NCI-H510A (cell line): Measurements from ENCODE around the gene TDRD10.
"Not testable (repeated sequence)": the region's sequence is repeated elsewhere in the genome, so short reads cannot be mapped to it uniquely, and the experiment has no call there.

Source experiments
- DNase-seq: peaks from one replicate; lab custom pipeline; 2025; lab: John Stamatoyannopoulos, UW

Gene TDRD10

DNA sequence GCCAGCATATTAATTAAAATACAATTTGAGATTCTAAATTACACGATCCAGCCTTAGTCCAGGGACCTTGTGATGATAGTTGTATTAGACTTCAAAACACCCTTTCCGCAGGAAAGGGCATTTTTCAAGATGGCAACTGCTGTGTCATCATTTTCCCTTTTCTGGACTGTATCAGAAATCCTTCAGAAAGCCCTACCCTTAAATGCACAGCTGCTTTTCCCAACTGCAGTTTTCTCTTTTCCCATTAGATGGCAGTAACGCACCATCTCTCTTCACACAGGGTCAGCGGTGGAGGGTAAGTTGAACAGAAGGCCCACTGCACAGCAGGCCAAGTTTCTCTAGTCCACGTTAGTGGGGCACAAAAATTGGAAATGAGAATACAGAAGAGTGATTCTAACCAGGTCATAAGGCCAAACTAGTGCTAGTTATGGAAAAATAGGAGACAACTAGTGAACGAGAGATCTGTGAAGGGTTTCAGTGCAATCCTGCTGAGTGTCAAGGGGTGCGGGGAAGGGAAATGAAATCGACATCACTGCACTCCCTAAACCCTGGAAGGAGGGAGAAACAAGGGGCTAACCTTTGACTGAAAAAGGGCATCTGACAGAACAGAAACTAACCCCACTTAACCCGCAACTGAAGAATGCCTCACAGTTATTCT lies 22.1 kb upstream of the TDRD10 start:
- no peak for DNase-seq

- DNase-seq = no peak
Measured at GRCh38 chr1:154481053-154481452, 21.0 kb upstream of the TDRD10 start.

- no peak for DNase-seq
Measured at GRCh38 chr1:154483941-154484803, 17.8 kb upstream of the TDRD10 start.

DNA sequence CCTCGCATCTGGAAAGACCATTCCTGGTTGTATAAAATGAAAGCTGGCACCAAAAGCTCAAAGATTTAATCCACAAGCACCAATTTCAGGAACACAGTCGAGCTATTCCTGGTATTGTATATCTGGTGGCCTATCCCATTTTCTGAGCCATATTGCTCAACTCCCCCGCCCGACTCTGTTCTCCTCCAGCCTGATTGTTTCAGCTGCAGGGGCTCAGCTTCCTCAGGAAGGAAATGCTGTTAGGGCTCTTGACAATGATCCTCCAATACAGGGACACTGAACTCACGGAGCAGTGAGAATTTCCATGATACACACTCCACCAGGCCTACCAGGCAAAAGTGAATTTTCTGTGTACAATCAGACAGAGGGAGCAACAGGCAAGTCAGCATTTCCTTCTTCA lies 16.9 kb upstream of the TDRD10 start:
- DNase-seq = no peak

GRCh38 chr1:154485910-154486496 lies 16.0 kb upstream of the TDRD10 start:
- no peak for DNase-seq

DNA sequence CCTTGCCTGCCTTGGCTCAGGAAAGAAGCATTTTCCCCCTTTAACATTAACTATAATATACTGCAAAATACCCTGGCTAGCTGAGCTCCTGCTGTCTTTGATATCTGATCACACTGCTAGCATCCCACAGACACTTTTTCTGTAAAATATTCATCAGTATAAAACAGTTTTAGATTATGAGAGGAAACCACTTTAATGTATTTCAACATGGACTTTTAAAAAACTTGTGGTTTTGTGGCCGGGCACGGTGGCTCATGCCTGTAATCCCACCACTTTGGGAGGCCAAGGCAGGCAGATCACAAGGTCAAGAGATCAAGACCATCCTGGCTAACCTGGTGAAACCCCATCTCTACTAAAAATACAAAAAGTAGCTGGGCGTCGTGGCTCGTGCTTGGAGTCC lies 15.3 kb upstream of the TDRD10 start:
- DNase-seq = not testable (repeated sequence)

- DNase-seq = no peak
Measured at GRCh38 chr1:154488922-154489321, 13.1 kb upstream of the TDRD10 start.

DNA sequence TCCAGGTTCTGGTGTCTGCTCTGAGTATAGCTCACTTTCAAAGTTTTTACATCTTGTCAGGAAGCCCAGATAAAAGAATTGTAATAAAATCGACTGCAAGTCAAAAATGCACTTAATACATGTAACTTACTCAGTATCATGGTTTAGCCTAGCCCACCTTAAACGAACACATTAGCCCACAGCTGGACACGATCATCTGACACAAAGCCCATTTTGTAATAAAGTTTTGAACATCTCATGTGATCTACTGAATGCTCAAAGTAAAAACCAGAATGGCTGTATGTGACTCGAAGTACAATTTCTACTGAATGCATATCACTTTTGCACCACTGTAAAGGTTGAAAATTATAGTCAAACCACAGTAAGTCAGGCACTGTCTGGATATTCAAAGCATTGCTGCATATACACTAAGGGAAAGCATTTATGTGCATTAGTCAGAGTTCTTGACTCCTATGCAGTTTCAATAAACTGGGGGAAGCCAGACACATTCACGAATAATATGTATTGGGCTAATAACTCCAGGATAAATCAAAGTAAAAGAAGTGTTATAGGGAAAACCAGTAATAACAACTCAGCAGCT lies 12.2 kb upstream of the TDRD10 start:
- DNase-seq = no peak

DNA sequence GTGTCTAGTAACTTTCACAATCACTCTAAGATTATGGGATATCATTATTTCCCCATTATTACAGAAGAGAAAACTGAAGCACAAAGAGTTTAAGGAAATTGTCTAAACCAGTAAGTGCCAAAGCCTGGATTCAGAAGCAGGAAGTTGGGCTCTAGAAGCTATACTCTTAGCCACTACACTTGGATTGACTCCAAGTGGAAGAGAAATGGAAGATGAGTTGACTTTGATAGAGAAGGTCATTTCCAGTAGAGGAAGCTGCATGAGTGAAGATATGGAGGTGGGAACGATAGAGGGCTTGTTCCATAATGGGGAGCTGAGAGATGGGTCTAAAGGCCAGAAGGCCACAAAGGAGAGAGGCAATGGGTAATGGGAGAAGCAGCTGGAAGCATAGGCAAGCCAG lies 11.7 kb upstream of the TDRD10 start:
- DNase-seq = no peak

DNA sequence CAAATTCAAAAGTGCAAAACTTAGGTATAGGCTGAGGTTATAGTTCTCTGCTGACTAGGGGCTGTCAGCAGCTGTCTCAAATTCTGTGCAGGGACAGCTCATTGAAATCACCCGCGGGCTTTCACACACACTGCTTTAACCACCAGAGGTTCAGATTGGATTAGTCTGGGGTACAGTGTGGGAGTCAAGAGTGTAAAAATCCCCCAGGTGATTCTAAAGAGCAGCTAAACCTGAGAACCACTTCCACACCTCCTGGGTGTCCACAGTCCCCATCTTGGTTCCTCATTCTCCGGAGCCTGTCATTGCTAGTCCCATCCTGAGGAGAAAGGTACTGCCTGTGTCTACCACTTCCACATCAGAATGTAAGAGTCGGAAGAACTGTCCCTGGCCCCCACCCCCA lies 9.9 kb upstream of the TDRD10 start:
- no peak for DNase-seq

DNA sequence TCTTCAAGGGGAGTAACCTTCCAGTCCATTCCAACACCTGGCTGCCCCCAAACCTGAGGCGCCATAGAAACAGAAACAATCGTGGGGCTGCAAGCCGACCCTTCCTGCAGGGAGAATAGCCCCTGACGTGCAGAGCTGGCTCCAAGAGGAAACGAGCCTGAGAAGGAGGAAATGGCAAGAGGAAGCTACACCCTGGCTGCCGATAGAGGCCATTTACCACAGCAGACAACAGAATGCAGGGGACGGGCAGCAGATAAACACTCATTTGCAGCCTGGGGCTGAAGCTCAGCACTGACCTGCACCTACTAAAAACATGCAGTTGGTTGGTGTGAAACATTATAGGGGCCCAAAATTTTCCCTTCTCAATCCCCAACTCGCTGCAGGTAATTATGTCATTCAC lies 8.7 kb upstream of the TDRD10 start:
- DNase-seq = no peak

DNA sequence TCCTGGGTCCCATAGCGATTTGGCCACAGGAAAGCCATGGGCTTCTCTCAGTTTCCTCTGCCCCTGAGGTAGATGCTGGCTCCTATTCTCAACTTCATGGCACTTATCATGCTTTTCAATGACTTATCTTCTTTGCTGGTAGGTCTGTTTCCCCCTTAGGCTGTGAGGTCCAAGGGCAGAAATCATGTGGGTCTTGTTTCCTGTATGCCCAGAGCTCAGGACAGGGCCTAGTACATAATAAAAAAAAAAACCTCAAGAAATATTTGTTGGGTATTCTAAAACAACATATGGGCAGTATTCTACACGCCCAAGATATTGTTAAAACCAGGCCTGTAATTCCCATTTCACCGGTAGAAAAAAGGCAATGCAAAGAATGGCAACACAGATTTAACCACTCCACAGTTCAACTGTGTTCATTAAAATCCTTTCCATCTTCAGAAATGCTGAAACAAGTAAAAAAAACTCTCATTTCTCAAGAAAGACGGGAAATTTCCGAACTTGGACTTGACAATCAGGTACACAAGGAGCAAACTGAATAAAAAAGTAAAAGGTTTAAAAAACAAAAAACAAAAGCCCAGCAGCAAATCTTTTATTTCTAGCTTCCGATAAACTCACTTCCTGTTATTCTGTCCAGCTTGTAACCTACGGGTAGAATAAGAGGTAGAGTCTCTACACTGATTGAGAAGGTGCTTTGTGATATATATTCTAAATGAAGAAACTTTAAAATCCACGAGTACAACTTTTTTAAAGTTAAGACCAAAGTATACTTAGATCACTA lies 6.3 kb upstream of the TDRD10 start:
- DNase-seq = no peak

GRCh38 chr1:154496383-154496782 lies 5.6 kb upstream of the TDRD10 start:
- DNase-seq = no peak

- no peak for DNase-seq
Measured at GRCh38 chr1:154497026-154497806, 4.8 kb upstream of the TDRD10 start.

GRCh38 chr1:154499446-154499845 lies 2.6 kb upstream of the TDRD10 start:
- DNase-seq = no peak

GRCh38 chr1:154500533-154500932 lies 1.5 kb upstream of the TDRD10 start:
- DNase-seq = no peak

- no peak for DNase-seq
Measured at GRCh38 chr1:154501423-154502065, 475 bp upstream of the TDRD10 start.

- DNase-seq = no peak
Measured at GRCh38 chr1:154502744-154503115, 711 bp downstream of the TDRD10 start.

DNA sequence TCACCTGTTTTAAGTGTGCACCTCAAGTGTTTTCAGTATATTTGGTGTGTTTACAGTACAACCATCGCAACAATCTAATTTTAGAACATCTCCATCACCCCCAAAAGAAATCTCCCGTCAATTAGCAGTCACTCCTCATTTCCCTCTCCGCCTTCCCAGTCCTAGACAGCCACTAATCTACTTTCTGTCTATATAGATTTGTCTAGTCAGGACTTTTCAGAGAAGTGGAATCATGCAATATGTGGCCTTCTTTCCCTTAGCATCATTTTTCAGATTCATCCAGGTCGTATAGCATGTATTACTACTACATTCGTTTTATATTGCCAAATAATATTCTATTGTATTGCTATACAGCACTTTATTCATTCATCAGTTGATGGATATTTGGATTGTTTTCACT lies 1.9 kb downstream of the TDRD10 start:
- no peak for DNase-seq

GRCh38 chr1:154512760-154513159 lies 10.7 kb downstream of the TDRD10 start:
- no peak for DNase-seq

DNA sequence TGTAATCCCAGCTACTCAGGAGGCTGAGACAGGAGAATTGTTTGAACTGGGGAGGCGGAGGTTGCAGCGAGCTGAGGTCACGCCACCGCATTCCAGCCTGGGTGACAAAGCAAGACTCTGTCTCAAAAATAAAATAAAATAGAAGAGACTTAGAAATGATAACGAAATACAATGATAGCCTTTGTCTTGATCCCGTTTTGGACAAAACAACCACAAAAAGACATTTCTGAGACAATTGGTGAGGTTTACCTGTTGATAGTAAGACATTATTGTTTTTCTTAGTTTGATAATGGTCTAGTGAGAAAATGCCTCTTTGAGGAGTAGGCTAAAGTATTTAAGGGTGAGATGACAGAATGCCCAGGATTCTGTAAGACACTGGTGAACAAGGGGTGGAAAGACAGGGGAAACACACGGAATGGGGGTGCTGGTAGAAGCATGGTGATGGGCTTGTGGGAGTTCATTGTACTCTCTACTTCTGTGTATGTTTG lies 12.1 kb downstream of the TDRD10 start:
- no peak for DNase-seq
